B cell (primary cell): ENCODE data around the gene EIF4G2. TPM values are rescaled to one million over a fixed set of nuclear protein-coding genes. Genes with fewer than 3 reads are reported as not detected.

Experiments
- ATAC-seq: fragments of 200-7000 bp; cut with Tn5 transposase; one replicate; pipeline ENCODE4 v1.10.0; 2021; ENCODE audit warnings: low read depth, mild to moderate bottlenecking, moderate number of reproducible peaks, moderate library complexity
- CTCF ChIA-PET: fragments of 350-600 bp; sonication (Branson Sonifier 250); formaldehyde crosslinking; loops from one replicate; lab custom pipeline; 2021; ENCODE audit warnings: antibody characterized with exemption, inconsistent platforms; lab: Charles Lee
- POLR2A ChIA-PET: fragments of 350-600 bp; sonication (Branson Sonifier 250); formaldehyde crosslinking; loops from one replicate; lab custom pipeline; 2021; ENCODE audit warnings: antibody characterized with exemption; lab: Charles Lee
- DNase-seq: peaks from one replicate; pipeline ENCODE4 v3.0.0; 2013
- H2AFZ ChIP-seq: 2 replicates; pipeline ENCODE4 v1.6.1; 2012; ENCODE audit warnings: mild to moderate bottlenecking, low read depth, low read length; ENCODE audit not compliant: insufficient read depth, poor library complexity, severe bottlenecking
- H3K27ac ChIP-seq, 2 donors: 1 replicate in 1 of 2; 2 replicates in 1 of 2; pipeline ENCODE4 v1.5.1; 2012 to 2013; ENCODE audit warnings: low read length in 2 of 2, mild to moderate bottlenecking in 2 of 2, moderate library complexity in 1 of 2
- H3K27me3 ChIP-seq, 4 experiments: fragments of 200-600 bp in 1 of 4; sonication (generic) in 1 of 4; replicated peaks in 1 of 4; 1 replicate in 2 of 4; 2 replicates in 2 of 4; pipeline versions ENCODE4 v1.6.1 to v1.7.0; 2013 to 2016; ENCODE audit warnings: low read length in 3 of 4, mild to moderate bottlenecking in 2 of 4, mixed read lengths in 1 of 4, moderate library complexity in 1 of 4; ENCODE audit not compliant: insufficient read depth in 4 of 4, control insufficient read depth in 3 of 4; ENCODE audit errors: control extremely low read depth in 1 of 4
- H3K36me3 ChIP-seq, 2 experiments: replicated peaks in 1 of 2; 1 replicate in 1 of 2; 2 replicates in 1 of 2; pipeline versions ENCODE4 v1.6.1 to v1.7.1; 2013; ENCODE audit warnings: low read length in 1 of 2; ENCODE audit not compliant: insufficient read depth in 2 of 2, control insufficient read depth in 1 of 2; ENCODE audit errors: control extremely low read depth in 1 of 2, extremely low read depth in 1 of 2
- H3K4me1 ChIP-seq, 2 donors: fragments of 200-600 bp in 1 of 2; sonication (generic) in 1 of 2; 1 replicate in 1 of 2; 2 replicates in 1 of 2; pipeline versions ENCODE4 v1.5.1 to v1.6.1; 2013 to 2017; ENCODE audit warnings: low read length in 2 of 2; ENCODE audit not compliant: control insufficient read depth in 2 of 2, insufficient read depth in 2 of 2
- H3K4me2 ChIP-seq: replicated peaks from 2 replicates; pipeline ENCODE3; 2012; ENCODE audit warnings: mild to moderate bottlenecking, low read depth, low read length; ENCODE audit not compliant: poor library complexity, severe bottlenecking
- H3K4me3 ChIP-seq, 5 experiments: fragments of 200-600 bp in 1 of 5; sonication (generic) in 1 of 5; 1 replicate in 3 of 5; 2 replicates in 2 of 5; pipeline versions ENCODE4 v1.5.1 to v1.7.0; 2011 to 2016; ENCODE audit warnings: low read length in 4 of 5, mild to moderate bottlenecking in 4 of 5, low read depth in 2 of 5, control low read depth in 1 of 5, moderate library complexity in 1 of 5; ENCODE audit not compliant: insufficient read depth in 1 of 5; ENCODE audit errors: control extremely low read depth in 1 of 5, extremely low read depth in 1 of 5
- H3K79me2 ChIP-seq: fragments of 200-600 bp; sonication (generic); one replicate; pipeline ENCODE4 v1.6.0; 2016; ENCODE audit warnings: low read length; ENCODE audit not compliant: control insufficient read depth, insufficient read depth
- H3K9ac ChIP-seq: fragments of 200-600 bp; sonication (generic); 2 replicates; pipeline ENCODE4 v1.6.1; 2017; ENCODE audit warnings: mild to moderate bottlenecking, low read length, moderate library complexity
- H3K9me3 ChIP-seq, 3 donors: one replicate each; pipeline versions ENCODE4 v1.6.1 to v1.7.1; 2013; ENCODE audit warnings: low read length in 2 of 3; ENCODE audit not compliant: control insufficient read depth in 2 of 3, insufficient read depth in 1 of 3; ENCODE audit errors: control extremely low read depth in 1 of 3
- H4K20me1 ChIP-seq: 2 replicates; pipeline ENCODE4 v1.6.0; 2012; ENCODE audit warnings: mild to moderate bottlenecking, low read length; ENCODE audit not compliant: insufficient read depth, control insufficient read depth, poor library complexity, severe bottlenecking
- H3K27ac Mint-ChIP-seq: one replicate; pipeline ENCODE4 v1.8.0; 2021; ENCODE audit warnings: mixed read lengths
- H3K27me3 Mint-ChIP-seq: one replicate; pipeline ENCODE4 v1.8.0; 2021; ENCODE audit warnings: mixed read lengths
- H3K4me1 Mint-ChIP-seq: one replicate; pipeline ENCODE4 v1.8.0; 2021; ENCODE audit warnings: mixed read lengths
- H3K4me3 Mint-ChIP-seq: one replicate; pipeline ENCODE4 v1.8.0; 2021; ENCODE audit warnings: mixed read lengths
- H3K9me3 Mint-ChIP-seq: one replicate; pipeline ENCODE4 v1.8.0; 2022; ENCODE audit warnings: mixed read lengths; ENCODE audit not compliant: insufficient read depth
- CTCF ChIP-seq: fragments of 200-600 bp; IDR thresholded peaks from one replicate; pipeline ENCODE4 v1.8.0; 2022; ENCODE audit warnings: antibody characterized with exemption, mild to moderate bottlenecking
- EZH2 ChIP-seq: IDR thresholded peaks from 2 replicates; pipeline ENCODE4 v1.6.1; 2012; ENCODE audit warnings: borderline replicate concordance, low read depth, mild to moderate bottlenecking, moderate library complexity, low read length; ENCODE audit not compliant: insufficient read depth, poor library complexity, severe bottlenecking
- WGBS: methylation state at CpG from one replicate; pipeline ENCODE4 v1.1.5; 2013; ENCODE audit warnings: missing lambda C conversion rate; ENCODE audit not compliant: insufficient coverage; 5-methylcytosine and 5-hydroxymethylcytosine counted together
- intact Hi-C: fragments of 100-400 bp; cut with micrococcal nuclease; formaldehyde crosslinking; loops from one replicate; pipeline ENCODE4 v1.10.0; 2022
- polyA plus RNA-seq: library from polyadenylated mRNA; depleted of rRNA; stranded (reverse); fragments of >200 nt; gene quantifications from 2 replicates; pipeline ENCODE4 v1.2.3, GENCODE V29; 2012
- total RNA-seq, 2 donors: library from RNA; stranded (reverse); fragments of 120-200 nt in 1 of 2; gene quantifications; 1 replicate in 1 of 2; 2 replicates in 1 of 2; pipeline versions ENCODE4 v1.2.3 to v1.2.4, GENCODE V29; 2013 to 2022

The EIF4G2 gene
- total and polyA plus RNA-seq, 2 donors (not counting 1 experiment from before 2014, with no cell fraction given), result 275 to 592 TPM

- TF ChIP-seq CTCF, result no peak
- ChIA-PET CTCF (no interaction called here), POLR2A (no interaction called here)
- 83% methylated on average over 1 of the region's 1 CpG for WGBS
- H3K9ac ChIP-seq, result no peak overlapping the region
- no peak overlapping the region for H3K27ac ChIP-seq
- intact Hi-C loops, result no loop called here
- H3K9me3 Mint-ChIP-seq, result no peaks in the 10 kb centered on the region
- H3K27me3 Mint-ChIP-seq, result no peaks in the 10 kb centered on the region
- H4K20me1 ChIP-seq, result no peaks in the 10 kb centered on the region
- H3K27ac Mint-ChIP-seq, result no peak overlapping the region
- H3K4me1 ChIP-seq, result peaks cover 4 to 6% of the 10 kb centered on the region in 2 donors
- no peaks in the 10 kb centered on the region for H3K9me3 ChIP-seq
- no peak overlapping the region for H3K4me3 ChIP-seq
- no peak overlapping the region for H2AFZ ChIP-seq
- DNase-seq, result no peak
- ATAC-seq, result no peak
- no peak overlapping the region for H3K4me2 ChIP-seq
- peaks cover 5% of the 10 kb centered on the region for H3K4me1 Mint-ChIP-seq
- H3K4me3 Mint-ChIP-seq, result no peak overlapping the region
- H3K79me2 ChIP-seq, result no peaks in the 10 kb centered on the region
- peaks cover 0 to 1% of the 10 kb centered on the region in 2 experiments for H3K36me3 ChIP-seq
- H3K27me3 ChIP-seq, result no peaks in the 10 kb centered on the region
Observed at GRCh38 chr11:10818594-10818993, 9.9 kb upstream of the EIF4G2 start.

- intact Hi-C loops, result no loop called here
- Mint-ChIP-seq H3K27ac (no peak overlapping the region), H3K27me3 (no peaks in the 10 kb centered on the region), H3K9me3 (no peaks in the 10 kb centered on the region), H3K4me3 (no peak overlapping the region), H3K4me1 (peaks cover 10% of the 10 kb centered on the region)
- no peak overlapping the region for H3K4me3 ChIP-seq
- H3K4me1 ChIP-seq, result peaks cover 3 to 7% of the 10 kb centered on the region in 2 donors
- no peak overlapping the region for H3K9ac ChIP-seq
- ChIA-PET POLR2A (no interaction called here), CTCF (interaction anchor here (1.8 kb wide), 1 partner anchor 21 kb away, joined by 4 read pairs; no protein-coding TSS in a partner anchor)
- ATAC-seq, result no peak
- no peak overlapping the region for H2AFZ ChIP-seq
- H3K9me3 ChIP-seq, result no peaks in the 10 kb centered on the region
- H3K27me3 ChIP-seq, result no peaks in the 10 kb centered on the region
- no peak overlapping the region for H3K27ac ChIP-seq
- H3K36me3 ChIP-seq, result peaks cover 0 to 1% of the 10 kb centered on the region in 2 experiments
- no peak for DNase-seq
- no peaks in the 10 kb centered on the region for H4K20me1 ChIP-seq
- H3K79me2 ChIP-seq, result peaks cover 5% of the 10 kb centered on the region
- H3K4me2 ChIP-seq, result no peak overlapping the region
- TF ChIP-seq CTCF (no peak), EZH2 (no peak)
Observed at GRCh38 chr11:10813945-10814344, 5.2 kb upstream of the EIF4G2 start.
